Skeletal muscle satellite cell (primary cell): ENCODE results near the gene PAX1.

ENCODE experiments used
- H3K27me3 ChIP-seq: 2 replicates; pipeline ENCODE4 v1.7.0; 2013; ENCODE audit warnings: low read length; ENCODE audit not compliant: control insufficient read depth, insufficient read depth
- H3K36me3 ChIP-seq: 2 replicates; pipeline ENCODE4 v1.7.0; 2013; ENCODE audit warnings: mild to moderate bottlenecking, control low read depth, low read length; ENCODE audit not compliant: insufficient read depth
- H3K4me1 ChIP-seq: 2 replicates; pipeline ENCODE4 v1.7.0; 2013; ENCODE audit warnings: low read length; ENCODE audit not compliant: control insufficient read depth, insufficient read depth
- H3K4me2 ChIP-seq: 2 replicates; pipeline ENCODE4 v1.7.0; 2013; ENCODE audit warnings: mild to moderate bottlenecking, low read length
- H3K4me3 ChIP-seq: 2 replicates; pipeline ENCODE4 v1.7.0; 2013; ENCODE audit warnings: low read length
- H3K9ac ChIP-seq: 2 replicates; pipeline ENCODE4 v1.7.0; 2013; ENCODE audit warnings: mild to moderate bottlenecking, low read depth, low read length, moderate library complexity
- H3K9me3 ChIP-seq: replicated peaks from 2 replicates; pipeline ENCODE4 v1.7.0; 2013; ENCODE audit warnings: mild to moderate bottlenecking, control low read depth, low read length

Gene PAX1

GRCh38 chr20:21682521-21682954 lies 22.9 kb upstream of the PAX1 start:
- no peaks in the 10 kb centered on the region for H3K9me3 ChIP-seq
- no peak overlapping the region for H3K9ac ChIP-seq
- no peaks in the 10 kb centered on the region for H3K4me1 ChIP-seq
- H3K4me2 ChIP-seq = no peak overlapping the region
- no peak overlapping the region for H3K4me3 ChIP-seq
- no peaks in the 10 kb centered on the region for H3K36me3 ChIP-seq
- no peaks in the 10 kb centered on the region for H3K27me3 ChIP-seq

- Histone ChIP-seq H3K4me1 (no peaks in the 10 kb centered on the region), H3K4me3 (no peak overlapping the region), H3K27me3 (no peaks in the 10 kb centered on the region), H3K36me3 (no peaks in the 10 kb centered on the region), H3K4me2 (no peak overlapping the region), H3K9me3 (no peaks in the 10 kb centered on the region), H3K9ac (no peak overlapping the region)
Observed at GRCh38 chr20:21684671-21685070, 20.8 kb upstream of the PAX1 start.

- no peak overlapping the region for H3K4me3 ChIP-seq
- no peaks in the 10 kb centered on the region for H3K36me3 ChIP-seq
Observed at GRCh38 chr20:21685981-21686380, 19.5 kb upstream of the PAX1 start.

GRCh38 chr20:21693322-21693721 lies 12.1 kb upstream of the PAX1 start:
- Histone ChIP-seq H3K36me3 (no peaks in the 10 kb centered on the region), H3K27me3 (no peaks in the 10 kb centered on the region), H3K9ac (no peak overlapping the region), H3K4me2 (no peak overlapping the region), H3K4me3 (no peak overlapping the region), H3K9me3 (no peaks in the 10 kb centered on the region), H3K4me1 (no peaks in the 10 kb centered on the region)

More at GRCh38 chr20:21685981-21686380, 19.5 kb upstream of the PAX1 start:
- Histone ChIP-seq H3K4me1 (no peaks in the 10 kb centered on the region), H3K9ac (no peak overlapping the region), H3K4me2 (no peak overlapping the region), H3K27me3 (no peaks in the 10 kb centered on the region), H3K9me3 (no peaks in the 10 kb centered on the region)

- no peak overlapping the region for H3K4me2 ChIP-seq
- H3K9ac ChIP-seq = no peak overlapping the region
- no peaks in the 10 kb centered on the region for H3K27me3 ChIP-seq
Observed at GRCh38 chr20:21698494-21699215, 6.8 kb upstream of the PAX1 start.

GRCh38 chr20:21699216-21699508 lies 6.3 kb upstream of the PAX1 start:
- Histone ChIP-seq H3K4me1 (no peaks in the 10 kb centered on the region), H3K27me3 (no peaks in the 10 kb centered on the region), H3K4me3 (no peak overlapping the region), H3K36me3 (no peaks in the 10 kb centered on the region), H3K9me3 (no peaks in the 10 kb centered on the region), H3K4me2 (no peak overlapping the region), H3K9ac (no peak overlapping the region)

More at GRCh38 chr20:21698494-21699215, 6.8 kb upstream of the PAX1 start:
- no peak overlapping the region for H3K4me3 ChIP-seq
- no peaks in the 10 kb centered on the region for H3K4me1 ChIP-seq
- no peaks in the 10 kb centered on the region for H3K9me3 ChIP-seq
- H3K36me3 ChIP-seq = no peaks in the 10 kb centered on the region

- Histone ChIP-seq H3K9ac (no peak overlapping the region), H3K4me1 (no peaks in the 10 kb centered on the region), H3K27me3 (peaks cover 5% of the 10 kb centered on the region), H3K9me3 (no peaks in the 10 kb centered on the region), H3K36me3 (no peaks in the 10 kb centered on the region), H3K4me2 (no peak overlapping the region), H3K4me3 (no peak overlapping the region)
Observed at GRCh38 chr20:21701171-21701876, 4.1 kb upstream of the PAX1 start.

- Histone ChIP-seq H3K9me3 (no peaks in the 10 kb centered on the region), H3K27me3 (peaks cover 8% of the 10 kb centered on the region)
Observed at GRCh38 chr20:21702016-21702415, 3.4 kb upstream of the PAX1 start.

GRCh38 chr20:21702553-21703470 lies 2.7 kb upstream of the PAX1 start:
- Histone ChIP-seq H3K36me3 (no peaks in the 10 kb centered on the region), H3K9ac (no peak overlapping the region), H3K4me1 (no peaks in the 10 kb centered on the region), H3K4me2 (no peak overlapping the region), H3K4me3 (no peak overlapping the region), H3K27me3 (peaks cover 8% of the 10 kb centered on the region), H3K9me3 (no peaks in the 10 kb centered on the region)

More at GRCh38 chr20:21702016-21702415, 3.4 kb upstream of the PAX1 start:
- Histone ChIP-seq H3K36me3 (no peaks in the 10 kb centered on the region), H3K4me2 (no peak overlapping the region), H3K9ac (no peak overlapping the region), H3K4me3 (no peak overlapping the region), H3K4me1 (no peaks in the 10 kb centered on the region)

- H3K4me2 ChIP-seq = no peak overlapping the region
- H3K9ac ChIP-seq = no peak overlapping the region
- H3K9me3 ChIP-seq = no peaks in the 10 kb centered on the region
- no peak overlapping the region for H3K4me3 ChIP-seq
- H3K27me3 ChIP-seq = peaks cover 8% of the 10 kb centered on the region
- no peaks in the 10 kb centered on the region for H3K4me1 ChIP-seq
- no peaks in the 10 kb centered on the region for H3K36me3 ChIP-seq
Observed at GRCh38 chr20:21703717-21704407, 1.6 kb upstream of the PAX1 start.
